Body of pancreas (tissue), 4 donors: ENCODE results near the gene PMIS2. TPM values are rescaled to one million over a fixed set of nuclear protein-coding genes. Genes with fewer than 3 reads are reported as not detected.

ENCODE experiments used
- ATAC-seq: fragments of 150-250 bp; one replicate; pipeline ENCODE4 v1.9.1; 2016
- DNase-seq, 4 donors: peaks; one replicate each; pipeline ENCODE4 v3.0.0-alpha.2; 2019
- H3K27ac ChIP-seq, 4 donors: fragments of 200-600 bp; sonication (generic); 1 replicate in 3 of 4; 2 replicates in 1 of 4; pipeline versions ENCODE4 v1.5.1 to v1.6.1; 2016 to 2019; ENCODE audit warnings: mild to moderate bottlenecking in 1 of 4, mixed read lengths in 1 of 4, moderate library complexity in 1 of 4
- H3K27me3 ChIP-seq, 2 donors: fragments of 200-600 bp; sonication (generic); one replicate each; pipeline ENCODE4 v1.6.0; 2016; ENCODE audit warnings: mild to moderate bottlenecking in 1 of 2
- H3K36me3 ChIP-seq, 2 donors: fragments of 200-600 bp; sonication (generic); replicated peaks in 1 of 2; 2 replicates each; pipeline ENCODE4 v1.5.1; 2016; ENCODE audit warnings: low read depth in 2 of 2; ENCODE audit not compliant: insufficient read depth in 1 of 2
- H3K4me1 ChIP-seq: fragments of 200-600 bp; sonication (generic); one replicate; pipeline ENCODE4 v1.6.0; 2016
- H3K4me3 ChIP-seq, 2 donors: fragments of 200-600 bp; sonication (generic); 1 replicate in 1 of 2; 2 replicates in 1 of 2; pipeline ENCODE4 v1.5.1; 2016 to 2019
- H3K9me3 ChIP-seq, 3 donors: fragments of 200-600 bp; sonication (generic); 1 replicate in 2 of 3; 2 replicates in 1 of 3; pipeline ENCODE4 v1.5.1; 2016
- CTCF ChIP-seq, 7 experiments: fragments of 450-650 bp in 4 of 7; fragments of 200-600 bp in 3 of 7; sonication (generic) in 3 of 7; IDR thresholded peaks; one replicate each; pipeline ENCODE4 v1.5.1; 2016 to 2019; ENCODE audit warnings: antibody characterized with exemption in 7 of 7
- POLR2A ChIP-seq, 3 donors: fragments of 450-650 bp; IDR thresholded peaks; one replicate each; pipeline ENCODE4 v1.6.1; 2016; ENCODE audit warnings: antibody characterized with exemption in 3 of 3, mild to moderate bottlenecking in 2 of 3
- WGBS, 2 donors: methylation state at CpG; one replicate each; pipeline ENCODE4 v1.1.5; 2017; 5-methylcytosine and 5-hydroxymethylcytosine counted together
- intact Hi-C: fragments of 100-400 bp; cut with DNase I; formaldehyde crosslinking; loops from one replicate; pipeline ENCODE4 v1.15.1; 2023
- total RNA-seq, 2 donors: library from RNA; depleted of rRNA; stranded (reverse); fragments of >200 nt; gene quantifications; one replicate each; pipeline ENCODE4 v1.1.0, GENCODE V29; 2016

The PMIS2 gene
- total RNA-seq, 2 donors from 2014 or later, result not detected

GRCh38 chr19:35552534-35553384 lies 33.2 kb upstream of the PMIS2 start:
- no peak overlapping the region for H3K4me3 ChIP-seq
- no peak overlapping the region for H3K27ac ChIP-seq
- DNase-seq (no peak), ATAC-seq (no peak)
- no peaks in the 10 kb centered on the region for H3K36me3 ChIP-seq
- H3K27me3 ChIP-seq, result no peaks in the 10 kb centered on the region
- intact Hi-C loops, result loop anchor here (10.0 kb wide), 1 partner anchor 162 kb away; the partner anchor contains the start of gene KMT2B
- WGBS, 2 donors, result 64 to 69% methylated on average over 11 to 13 of the region's 13 CpGs
- TF ChIP-seq POLR2A (IDR thresholded peaks at IDR 0.05) (no peak), CTCF (IDR thresholded peaks at IDR 0.05) (no peak)
- H3K4me1 ChIP-seq, result peaks cover 33% of the 10 kb centered on the region
- H3K9me3 ChIP-seq, result no peaks in the 10 kb centered on the region

- H3K36me3 ChIP-seq, result no peaks in the 10 kb centered on the region
- WGBS, 2 donors, result 60 to 74% methylated on average over 9 to 12 of the region's 14 CpGs
- H3K9me3 ChIP-seq, result no peaks in the 10 kb centered on the region
- H3K27me3 ChIP-seq, result no peaks in the 10 kb centered on the region
- no peak overlapping the region for H3K27ac ChIP-seq
- peaks cover 41% of the 10 kb centered on the region for H3K4me1 ChIP-seq
- intact Hi-C loops, result loop anchor here (10.0 kb wide), 1 partner anchor 161 kb away; the partner anchor contains the start of gene KMT2B
- TF ChIP-seq POLR2A (IDR thresholded peaks at IDR 0.05) (no peak), CTCF (IDR thresholded peaks at IDR 0.05) (no peak)
- ATAC-seq (no peak), DNase-seq (no peak)
- H3K4me3 ChIP-seq, result no peak overlapping the region
Observed at GRCh38 chr19:35553385-35554000, 32.5 kb upstream of the PMIS2 start.

GRCh38 chr19:35554076-35554475 lies 31.9 kb upstream of the PMIS2 start:
- TF ChIP-seq CTCF (IDR thresholded peaks at IDR 0.05) (no peak), POLR2A (IDR thresholded peaks at IDR 0.05) (no peak)
- ATAC-seq (no peak), DNase-seq (no peak)
- no peaks in the 10 kb centered on the region for H3K36me3 ChIP-seq
- H3K27me3 ChIP-seq, result no peaks in the 10 kb centered on the region
- intact Hi-C loops, result loop anchor here (10.0 kb wide), 1 partner anchor 161 kb away; the partner anchor contains the start of gene KMT2B
- H3K4me1 ChIP-seq, result peaks cover 43% of the 10 kb centered on the region
- 63 to 64% methylated on average over 5 of the region's 5 CpGs for WGBS, 2 donors
- no peaks in the 10 kb centered on the region for H3K9me3 ChIP-seq
- H3K4me3 ChIP-seq, result no peak overlapping the region
- no peak overlapping the region for H3K27ac ChIP-seq

GRCh38 chr19:35555301-35556005 lies 30.5 kb upstream of the PMIS2 start:
- ATAC-seq (no peak), DNase-seq (peak in 1 of 4 donors; percentile 34)
- 64 to 72% methylated on average over 10 to 30 of the region's 30 CpGs for WGBS, 2 donors
- peaks cover 43% of the 10 kb centered on the region for H3K4me1 ChIP-seq
- TF ChIP-seq POLR2A (IDR thresholded peaks at IDR 0.05), result no peak
- TF ChIP-seq CTCF (IDR thresholded peaks at IDR 0.05), result peak in 4 of 7 experiments; percentile 6 to 52 (median 36)
- no peaks in the 10 kb centered on the region for H3K27me3 ChIP-seq
- no peaks in the 10 kb centered on the region for H3K9me3 ChIP-seq
- intact Hi-C loops, result loop anchor here (10.0 kb wide), 1 partner anchor 159 kb away; the partner anchor contains the start of gene KMT2B
- no peak overlapping the region for H3K27ac ChIP-seq
- H3K4me3 ChIP-seq, result no peak overlapping the region
- H3K36me3 ChIP-seq, result no peaks in the 10 kb centered on the region
